Ovary (tissue), 3 donors: ENCODE data around the gene GABBR2.

Experiments used
- EP300 ChIP-seq: sonication (generic); formaldehyde crosslinking; IDR thresholded peaks from one replicate; pipeline ENCODE4 v1.6.1; 2017; ENCODE audit warnings: antibody characterized with exemption
- POLR2A ChIP-seq: fragments of 450-650 bp; IDR thresholded peaks from one replicate; pipeline ENCODE4 v1.6.1; 2017; ENCODE audit warnings: antibody characterized with exemption, mild to moderate bottlenecking, moderate library complexity
- TF ChIP-seq, protein P1 (sequence below), 3 donors: fragments of 450-650 bp in 2 of 3; fragments of 200-600 bp in 1 of 3; IDR thresholded peaks; one replicate each; pipeline versions ENCODE4 v1.5.1 to v1.8.0; 2016 to 2022; ENCODE audit warnings: antibody characterized with exemption in 3 of 3, mild to moderate bottlenecking in 1 of 3
- donor health status: DM: no; HTN: no; CAD: no.

GRCh38 chr9:98368366-98369065, 340.2 kb downstream of the GABBR2 start:
- TF ChIP-seq, protein P1, sequence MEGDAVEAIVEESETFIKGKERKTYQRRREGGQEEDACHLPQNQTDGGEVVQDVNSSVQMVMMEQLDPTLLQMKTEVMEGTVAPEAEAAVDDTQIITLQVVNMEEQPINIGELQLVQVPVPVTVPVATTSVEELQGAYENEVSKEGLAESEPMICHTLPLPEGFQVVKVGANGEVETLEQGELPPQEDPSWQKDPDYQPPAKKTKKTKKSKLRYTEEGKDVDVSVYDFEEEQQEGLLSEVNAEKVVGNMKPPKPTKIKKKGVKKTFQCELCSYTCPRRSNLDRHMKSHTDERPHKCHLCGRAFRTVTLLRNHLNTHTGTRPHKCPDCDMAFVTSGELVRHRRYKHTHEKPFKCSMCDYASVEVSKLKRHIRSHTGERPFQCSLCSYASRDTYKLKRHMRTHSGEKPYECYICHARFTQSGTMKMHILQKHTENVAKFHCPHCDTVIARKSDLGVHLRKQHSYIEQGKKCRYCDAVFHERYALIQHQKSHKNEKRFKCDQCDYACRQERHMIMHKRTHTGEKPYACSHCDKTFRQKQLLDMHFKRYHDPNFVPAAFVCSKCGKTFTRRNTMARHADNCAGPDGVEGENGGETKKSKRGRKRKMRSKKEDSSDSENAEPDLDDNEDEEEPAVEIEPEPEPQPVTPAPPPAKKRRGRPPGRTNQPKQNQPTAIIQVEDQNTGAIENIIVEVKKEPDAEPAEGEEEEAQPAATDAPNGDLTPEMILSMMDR (IDR thresholded peaks at IDR 0.05) = no peak
- TF ChIP-seq POLR2A = no peak
- TF ChIP-seq EP300 = no peak
